GM19193 (cell line): ENCODE results near the gene MYOD1.

ENCODE experiments used
- POLR2A ChIP-seq: IDR thresholded peaks from 4 replicates; pipeline ENCODE4 v1.6.1; 2011; ENCODE audit not compliant: insufficient read depth, insufficient read length; ENCODE audit errors: extremely low read depth

The MYOD1 gene

GRCh38 chr11:17719938-17720795 is 796 bp downstream of the MYOD1 start:
- TF ChIP-seq POLR2A: no peak

GRCh38 chr11:17720796-17721171 is 1.4 kb downstream of the MYOD1 start:
- no peak for TF ChIP-seq POLR2A

- TF ChIP-seq POLR2A: no peak
Observed at GRCh38 chr11:17721242-17721999, 2.0 kb downstream of the MYOD1 start.

- TF ChIP-seq POLR2A: no peak
Observed at GRCh38 chr11:17722000-17722643, 2.8 kb downstream of the MYOD1 start.

- no peak for TF ChIP-seq POLR2A
Observed at GRCh38 chr11:17724020-17724908, 4.9 kb downstream of the MYOD1 start.

GRCh38 chr11:17725174-17725573 is 5.8 kb downstream of the MYOD1 start:
- TF ChIP-seq POLR2A: no peak

- TF ChIP-seq POLR2A: no peak
Observed at GRCh38 chr11:17730137-17730536, 10.8 kb downstream of the MYOD1 start.

GRCh38 chr11:17730608-17731462 is 11.5 kb downstream of the MYOD1 start:
- no peak for TF ChIP-seq POLR2A

- no peak for TF ChIP-seq POLR2A
Observed at GRCh38 chr11:17733261-17733660, 13.9 kb downstream of the MYOD1 start.

GRCh38 chr11:17734418-17734911 is 15.1 kb downstream of the MYOD1 start, which contains the start of gene KCNC1:
TSS of gene KCNC1 (plus strand) at chr11:17734781. CDS start at chr11:17736003, 1,222 bp downstream.
- TF ChIP-seq POLR2A: no peak

- no peak for TF ChIP-seq POLR2A
Observed at GRCh38 chr11:17734986-17735817, 15.8 kb downstream of the MYOD1 start.

- TF ChIP-seq POLR2A: no peak
Observed at GRCh38 chr11:17735818-17736578, 16.6 kb downstream of the MYOD1 start.
